NCI-H1694 (cell line): Measurements from ENCODE around the gene CNIH2.
"Not testable (repeated sequence)": the region's sequence is repeated elsewhere in the genome, so short reads cannot be mapped to it uniquely, and the experiment has no call there.

Experiments used
- DNase-seq: peaks from one replicate; lab custom pipeline; 2025; lab: John Stamatoyannopoulos, UW

CNIH2 gene

GRCh38 chr11:66291706-66292542 lies 13.9 kb downstream of the CNIH2 start, which contains the start of gene TMEM151A:
Gene TMEM151A, plus strand, starts transcription at chr11:66291894. Its CDS starts 120 bp downstream, at chr11:66292014.
- no peak for DNase-seq

GRCh38 chr11:66292543-66293332 lies 14.8 kb downstream of the CNIH2 start:
- no peak for DNase-seq

GRCh38 chr11:66293352-66293751 lies 15.4 kb downstream of the CNIH2 start:
- DNase-seq: no peak

GRCh38 chr11:66293777-66294625 lies 16.0 kb downstream of the CNIH2 start:
- no peak for DNase-seq

DNA sequence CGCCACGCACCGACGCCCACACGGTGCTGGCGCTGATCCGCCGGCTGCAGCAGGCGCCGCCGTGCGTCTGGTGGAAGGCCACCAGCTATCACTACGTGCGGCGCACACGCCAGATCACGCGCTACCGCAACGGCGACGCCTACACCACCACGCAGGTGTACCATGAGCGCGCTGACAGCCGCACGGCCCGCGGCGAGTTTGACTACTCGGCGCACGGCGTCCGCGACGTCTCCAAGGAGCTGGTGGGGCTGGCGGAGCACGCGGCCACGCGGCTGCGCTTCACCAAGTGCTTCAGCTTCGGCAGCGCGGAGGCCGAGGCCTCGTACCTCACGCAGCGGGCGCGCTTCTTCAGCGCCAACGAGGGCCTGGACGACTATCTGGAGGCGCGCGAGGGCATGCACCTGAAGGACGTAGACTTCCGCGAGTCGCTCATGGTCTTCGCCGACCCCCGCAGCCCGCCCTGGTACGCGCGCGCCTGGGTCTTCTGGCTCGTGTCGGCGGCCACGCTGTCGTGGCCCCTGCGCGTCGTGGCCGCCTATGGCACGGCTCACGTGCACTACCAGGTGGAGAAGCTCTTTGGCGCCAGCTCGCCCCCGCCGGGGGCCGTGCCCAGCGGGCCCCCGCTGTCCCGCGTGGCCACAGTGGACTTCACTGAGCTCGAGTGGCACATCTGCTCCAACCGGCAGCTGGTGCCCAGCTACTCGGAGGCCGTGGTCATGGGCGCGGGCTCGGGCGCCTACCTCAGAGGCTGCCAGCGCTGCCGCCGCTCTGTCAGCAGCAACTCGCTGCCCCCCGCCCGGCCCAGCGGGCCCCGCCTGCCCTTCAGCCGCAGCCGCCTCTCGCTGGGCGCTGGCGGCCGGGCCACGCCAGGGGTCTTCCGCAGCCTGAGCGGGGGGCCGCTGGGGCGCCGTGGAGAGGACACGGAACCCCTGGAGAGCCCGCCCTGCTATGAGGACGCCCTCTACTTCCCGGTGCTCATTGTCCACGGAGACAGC lies 16.9 kb downstream of the CNIH2 start:
- DNase-seq: no peak

GRCh38 chr11:66297610-66298009 lies 19.6 kb downstream of the CNIH2 start:
- DNase-seq: no peak

DNA sequence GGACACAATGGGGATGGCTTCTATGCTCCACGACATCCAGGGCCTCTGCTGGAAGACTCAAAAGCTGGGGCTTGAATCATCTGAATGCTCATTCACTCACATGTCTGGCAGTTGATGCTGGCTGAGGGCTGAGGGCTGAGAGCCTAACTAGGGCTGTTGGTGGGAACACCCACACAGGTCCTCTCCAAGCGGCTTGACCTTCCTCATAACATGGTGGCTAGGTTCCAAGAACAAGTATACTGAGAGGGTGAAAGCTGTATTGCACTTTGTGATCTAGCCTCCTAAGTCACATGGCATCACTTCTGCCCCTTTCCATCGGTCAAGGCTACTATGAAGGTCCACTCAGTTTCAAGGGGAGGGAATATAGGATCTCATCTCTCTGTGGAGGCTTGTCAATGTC lies 21.2 kb downstream of the CNIH2 start:
- no peak for DNase-seq

GRCh38 chr11:66302656-66303055 lies 24.7 kb downstream of the CNIH2 start:
- no peak for DNase-seq

GRCh38 chr11:66309475-66309874 lies 31.5 kb downstream of the CNIH2 start:
- no peak for DNase-seq

- no peak for DNase-seq
Measured at GRCh38 chr11:66310324-66310723, 32.3 kb downstream of the CNIH2 start.

GRCh38 chr11:66310803-66311440 lies 32.9 kb downstream of the CNIH2 start:
- not testable (repeated sequence) for DNase-seq

DNA sequence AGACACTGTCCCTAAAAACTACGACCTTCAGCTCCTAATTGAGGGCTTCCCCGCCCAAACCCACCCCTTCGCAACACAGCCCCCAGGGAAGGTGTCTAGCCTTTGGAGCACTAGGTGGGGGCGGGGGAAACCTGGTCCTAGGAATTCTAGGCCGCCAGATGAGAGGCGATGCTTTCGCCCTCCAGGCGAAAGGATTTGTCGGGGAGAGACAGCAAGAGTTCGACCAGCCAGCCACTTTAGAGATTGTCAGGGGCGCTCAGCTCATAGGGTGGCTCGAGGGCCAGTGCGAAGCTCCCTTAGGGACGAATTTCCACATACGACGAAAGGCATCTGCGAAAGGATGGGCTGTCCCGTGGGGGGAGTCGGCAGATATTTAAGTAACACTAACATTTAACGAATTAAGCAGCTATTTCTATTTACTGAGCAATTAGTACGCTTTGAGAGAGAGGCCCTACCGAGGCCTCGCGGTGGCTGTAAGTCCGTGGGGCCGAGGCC lies 33.5 kb downstream of the CNIH2 start:
- no peak for DNase-seq

DNA sequence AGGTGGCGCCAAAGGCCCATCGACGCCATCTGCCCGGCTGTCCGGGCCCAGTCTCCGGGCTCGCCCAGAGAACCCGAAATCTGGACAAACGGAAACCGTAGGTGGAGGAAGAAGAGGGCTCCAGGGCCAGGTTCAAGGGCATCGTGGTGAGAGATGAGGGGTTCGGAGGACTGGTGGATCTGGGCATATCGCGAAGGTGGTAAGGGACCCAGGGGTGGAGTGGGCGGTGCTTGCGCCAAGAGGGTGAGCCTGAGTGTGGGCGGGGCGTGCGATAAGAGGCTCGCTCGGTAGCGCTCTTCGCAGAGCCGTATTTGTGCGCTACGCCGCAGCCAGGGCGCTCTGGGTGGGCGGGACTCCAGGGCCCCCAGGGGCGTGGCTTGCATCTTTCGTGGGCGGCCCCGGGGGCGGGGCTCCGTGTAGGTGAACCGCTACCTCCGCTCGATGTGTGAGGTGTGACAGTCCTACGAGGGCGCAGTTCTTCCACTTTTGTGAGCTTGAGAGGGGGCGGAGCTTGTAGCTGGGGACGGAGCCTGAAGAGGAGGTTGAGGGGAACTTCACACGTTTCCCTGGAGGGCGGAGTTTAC lies 34.1 kb downstream of the CNIH2 start:
- peak; percentile 88 for DNase-seq

GRCh38 chr11:66312549-66313320 lies 34.8 kb downstream of the CNIH2 start:
- DNase-seq: peak; percentile 95

- DNase-seq: no peak
Measured at GRCh38 chr11:66313321-66314185, 35.6 kb downstream of the CNIH2 start.

- no peak for DNase-seq
Measured at GRCh38 chr11:66314186-66314501, 36.2 kb downstream of the CNIH2 start.

- DNase-seq: no peak
Measured at GRCh38 chr11:66314561-66315497, 36.9 kb downstream of the CNIH2 start.
